Large intestine (tissue), 3 donors: Measurements from ENCODE around the gene UCP2. TPM values are rescaled to one million over a fixed set of nuclear protein-coding genes. Genes with fewer than 3 reads are reported as not detected.

ENCODE experiments used
- DNase-seq, 2 donors: peaks; one replicate each; pipeline versions ENCODE4 v3.0.0 to v3.0.0-alpha.2; 2013
- H3K27ac ChIP-seq: one replicate; pipeline ENCODE4 v1.5.1; 2013; ENCODE audit warnings: low read length
- H3K27me3 ChIP-seq: 2 replicates; pipeline ENCODE4 v1.6.1; 2013; ENCODE audit warnings: low read length; ENCODE audit not compliant: control insufficient read depth, insufficient read depth
- H3K36me3 ChIP-seq: 2 replicates; pipeline ENCODE4 v1.6.1; 2013; ENCODE audit warnings: low read length; ENCODE audit not compliant: control insufficient read depth, insufficient read depth
- H3K4me1 ChIP-seq: one replicate; pipeline ENCODE4 v1.6.1; 2013; ENCODE audit warnings: low read length; ENCODE audit not compliant: control insufficient read depth, insufficient read depth
- H3K4me3 ChIP-seq: one replicate; pipeline ENCODE4 v1.5.1; 2013; ENCODE audit warnings: low read length
- H3K9me3 ChIP-seq: one replicate; pipeline ENCODE4 v1.6.1; 2013; ENCODE audit warnings: mild to moderate bottlenecking, low read depth, low read length, moderate library complexity; ENCODE audit not compliant: control insufficient read depth
- WGBS: methylation state at CpG from one replicate; pipeline ENCODE4 v1.1.5; 2013; ENCODE audit warnings: low lambda C conversion rate; ENCODE audit not compliant: insufficient coverage; 5-methylcytosine and 5-hydroxymethylcytosine counted together
- polyA plus RNA-seq: library from polyadenylated mRNA; unstranded; fragments of 120-200 nt; gene quantifications from one replicate; pipeline ENCODE4 v1.2.1, GENCODE V29; 2013

UCP2 gene
- polyA plus RNA-seq, 1 donor = 47.7 TPM

- Histone ChIP-seq H3K9me3 (no peaks in the 10 kb centered on the region), H3K27ac (no peak overlapping the region), H3K4me3 (no peak overlapping the region), H3K4me1 (no peaks in the 10 kb centered on the region), H3K27me3 (no peaks in the 10 kb centered on the region), H3K36me3 (peaks cover 6% of the 10 kb centered on the region)
- no peak for DNase-seq
- WGBS = no CpG with 5 or more reads among the region's 13 CpGs
Observed at GRCh38 chr11:73969991-73970800, 12.4 kb downstream of the UCP2 start.

- H3K4me1 ChIP-seq = no peaks in the 10 kb centered on the region
- WGBS = no CpG with 5 or more reads among the region's 2 CpGs
Observed at GRCh38 chr11:73969091-73969490, 13.6 kb downstream of the UCP2 start.

GRCh38 chr11:73968356-73968966 lies 14.2 kb downstream of the UCP2 start:
- Histone ChIP-seq H3K4me1 (no peaks in the 10 kb centered on the region), H3K27me3 (peaks cover 2% of the 10 kb centered on the region), H3K27ac (no peak overlapping the region), H3K36me3 (no peaks in the 10 kb centered on the region), H3K9me3 (no peaks in the 10 kb centered on the region), H3K4me3 (no peak overlapping the region)
- no CpG with 5 or more reads among the region's 15 CpGs for WGBS
- no peak for DNase-seq

More at GRCh38 chr11:73969091-73969490, 13.6 kb downstream of the UCP2 start:
- Histone ChIP-seq H3K36me3 (no peaks in the 10 kb centered on the region), H3K9me3 (no peaks in the 10 kb centered on the region), H3K27me3 (peaks cover 2% of the 10 kb centered on the region), H3K4me3 (no peak overlapping the region), H3K27ac (no peak overlapping the region)
- no peak for DNase-seq

- no CpG with 5 or more reads among the region's 2 CpGs for WGBS
- H3K27ac ChIP-seq = no peak overlapping the region
- no peaks in the 10 kb centered on the region for H3K36me3 ChIP-seq
- no peak for DNase-seq
- H3K9me3 ChIP-seq = no peaks in the 10 kb centered on the region
- H3K4me3 ChIP-seq = no peak overlapping the region
- peaks cover 2% of the 10 kb centered on the region for H3K27me3 ChIP-seq
- no peaks in the 10 kb centered on the region for H3K4me1 ChIP-seq
Observed at GRCh38 chr11:73965764-73966121, 16.9 kb downstream of the UCP2 start.

GRCh38 chr11:73965076-73965763 lies 17.4 kb downstream of the UCP2 start:
- no peak overlapping the region for H3K27ac ChIP-seq
- WGBS = 30% methylated on average over 2 of the region's 10 CpGs
- H3K27me3 ChIP-seq = peaks cover 2% of the 10 kb centered on the region
- no peaks in the 10 kb centered on the region for H3K4me1 ChIP-seq
- H3K9me3 ChIP-seq = no peaks in the 10 kb centered on the region
- H3K4me3 ChIP-seq = no peak overlapping the region
- H3K36me3 ChIP-seq = no peaks in the 10 kb centered on the region
- DNase-seq = no peak

- no CpG with 5 or more reads among the region's 8 CpGs for WGBS
- H3K36me3 ChIP-seq = no peaks in the 10 kb centered on the region
- no peak overlapping the region for H3K27ac ChIP-seq
Observed at GRCh38 chr11:73963861-73964260, 18.8 kb downstream of the UCP2 start.

GRCh38 chr11:73962101-73962705 lies 20.4 kb downstream of the UCP2 start:
- no peak overlapping the region for H3K4me3 ChIP-seq
- no peak for DNase-seq
- no peaks in the 10 kb centered on the region for H3K4me1 ChIP-seq
- H3K36me3 ChIP-seq = no peaks in the 10 kb centered on the region
- H3K27me3 ChIP-seq = peaks cover 16% of the 10 kb centered on the region
- no CpG with 5 or more reads among the region's 7 CpGs for WGBS
- no peaks in the 10 kb centered on the region for H3K9me3 ChIP-seq
- H3K27ac ChIP-seq = no peak overlapping the region

More at GRCh38 chr11:73963861-73964260, 18.8 kb downstream of the UCP2 start:
- no peak overlapping the region for H3K4me3 ChIP-seq
- H3K27me3 ChIP-seq = peaks cover 5% of the 10 kb centered on the region
- no peak for DNase-seq
- H3K4me1 ChIP-seq = no peaks in the 10 kb centered on the region
- H3K9me3 ChIP-seq = no peaks in the 10 kb centered on the region

- Histone ChIP-seq H3K36me3 (no peaks in the 10 kb centered on the region), H3K4me3 (no peak overlapping the region), H3K27me3 (peaks cover 21% of the 10 kb centered on the region), H3K27ac (no peak overlapping the region), H3K9me3 (no peaks in the 10 kb centered on the region), H3K4me1 (no peaks in the 10 kb centered on the region)
- DNase-seq = no peak
- no CpG with 5 or more reads among the region's 4 CpGs for whole genome bisulfite sequencing
Observed at GRCh38 chr11:73961321-73961720, 21.3 kb downstream of the UCP2 start.

- no peaks in the 10 kb centered on the region for H3K4me1 ChIP-seq
- no peak for DNase-seq
- no peaks in the 10 kb centered on the region for H3K9me3 ChIP-seq
- H3K4me3 ChIP-seq = no peak overlapping the region
- H3K36me3 ChIP-seq = no peaks in the 10 kb centered on the region
- H3K27ac ChIP-seq = no peak overlapping the region
- no CpG with 5 or more reads among the region's 18 CpGs for WGBS
- H3K27me3 ChIP-seq = peaks cover 19% of the 10 kb centered on the region
Observed at GRCh38 chr11:73958521-73959141, 24.0 kb downstream of the UCP2 start.
